ENCODE measurements around the gene ALAD. TPM values are rescaled to one million over a fixed set of nuclear protein-coding genes. Genes with fewer than 3 reads are reported as not detected.

ALAD gene
- total RNA-seq, 1 experiment from 2014 or later = 8.9 TPM

DNA sequence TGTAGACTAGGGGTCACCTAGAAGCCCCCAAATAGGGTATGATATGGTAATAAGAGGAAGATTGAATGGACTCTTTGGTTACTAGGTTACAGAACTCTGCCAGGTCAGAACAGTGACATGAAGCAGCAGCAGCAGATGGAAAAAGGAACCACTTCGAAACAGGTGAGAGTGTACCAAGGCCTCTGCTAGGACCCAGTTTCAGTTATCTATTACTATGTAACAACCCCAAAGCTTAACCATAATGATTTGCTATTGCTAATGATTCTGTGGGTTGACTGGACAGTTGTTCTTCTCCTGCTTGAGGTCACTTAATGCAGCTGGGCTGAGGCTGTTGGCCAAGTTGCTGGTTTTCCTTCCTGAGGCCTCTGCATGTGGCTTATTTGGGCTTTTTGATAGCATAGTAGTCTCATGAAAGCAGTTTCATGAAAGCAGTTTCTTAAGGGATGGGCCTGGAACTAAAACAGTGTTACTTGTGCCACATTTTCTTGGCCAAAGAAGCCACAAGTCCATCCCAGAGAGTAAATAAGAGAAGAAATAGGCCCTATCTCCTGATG lies 27.1 kb upstream of the ALAD start:
- ChIA-PET CTCF (no interaction called here), POLR2A (no interaction called here)
- no peaks in the 10 kb centered on the region for H3K27me3 ChIP-seq (ENCODE audit: control insufficient read depth, insufficient read depth, low read length)
- ATAC-seq = no peak
- no peaks in the 10 kb centered on the region for H3K4me1 ChIP-seq (ENCODE audit: control insufficient read depth, insufficient read depth, low read length)
- H3K4me3 ChIP-seq (ENCODE audit: low read depth in 2 of 2, low read length in 2 of 2) = no peak overlapping the region
- no peak for DNase-seq (ENCODE audit: low read depth, low spot score)
- in situ Hi-C loops (cut with HindIII; ENCODE audit: low pct_unique_long_range_greater_than_20kb, low sequenced_read_pairs) (no loop called here), intact Hi-C loops (cut with micrococcal nuclease; ENCODE audit: unreplicated experiment) (no loop called here)
- TF ChIP-seq SIN3A (IDR thresholded peaks at IDR 0.05; ENCODE audit: borderline replicate concordance, insufficient read depth, low read depth, low read length) (no peak), POLR2AphosphoS5 (IDR thresholded peaks at IDR 0.05; ENCODE audit: low read depth, low read length) (no peak), TCF7L2 (IDR thresholded peaks at IDR 0.05; ENCODE audit: low read depth, low read length) (no peak)
- TF ChIP-seq, protein P1, sequence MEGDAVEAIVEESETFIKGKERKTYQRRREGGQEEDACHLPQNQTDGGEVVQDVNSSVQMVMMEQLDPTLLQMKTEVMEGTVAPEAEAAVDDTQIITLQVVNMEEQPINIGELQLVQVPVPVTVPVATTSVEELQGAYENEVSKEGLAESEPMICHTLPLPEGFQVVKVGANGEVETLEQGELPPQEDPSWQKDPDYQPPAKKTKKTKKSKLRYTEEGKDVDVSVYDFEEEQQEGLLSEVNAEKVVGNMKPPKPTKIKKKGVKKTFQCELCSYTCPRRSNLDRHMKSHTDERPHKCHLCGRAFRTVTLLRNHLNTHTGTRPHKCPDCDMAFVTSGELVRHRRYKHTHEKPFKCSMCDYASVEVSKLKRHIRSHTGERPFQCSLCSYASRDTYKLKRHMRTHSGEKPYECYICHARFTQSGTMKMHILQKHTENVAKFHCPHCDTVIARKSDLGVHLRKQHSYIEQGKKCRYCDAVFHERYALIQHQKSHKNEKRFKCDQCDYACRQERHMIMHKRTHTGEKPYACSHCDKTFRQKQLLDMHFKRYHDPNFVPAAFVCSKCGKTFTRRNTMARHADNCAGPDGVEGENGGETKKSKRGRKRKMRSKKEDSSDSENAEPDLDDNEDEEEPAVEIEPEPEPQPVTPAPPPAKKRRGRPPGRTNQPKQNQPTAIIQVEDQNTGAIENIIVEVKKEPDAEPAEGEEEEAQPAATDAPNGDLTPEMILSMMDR (IDR thresholded peaks at IDR 0.05) = no peak
- TF ChIP-seq, protein P2, sequence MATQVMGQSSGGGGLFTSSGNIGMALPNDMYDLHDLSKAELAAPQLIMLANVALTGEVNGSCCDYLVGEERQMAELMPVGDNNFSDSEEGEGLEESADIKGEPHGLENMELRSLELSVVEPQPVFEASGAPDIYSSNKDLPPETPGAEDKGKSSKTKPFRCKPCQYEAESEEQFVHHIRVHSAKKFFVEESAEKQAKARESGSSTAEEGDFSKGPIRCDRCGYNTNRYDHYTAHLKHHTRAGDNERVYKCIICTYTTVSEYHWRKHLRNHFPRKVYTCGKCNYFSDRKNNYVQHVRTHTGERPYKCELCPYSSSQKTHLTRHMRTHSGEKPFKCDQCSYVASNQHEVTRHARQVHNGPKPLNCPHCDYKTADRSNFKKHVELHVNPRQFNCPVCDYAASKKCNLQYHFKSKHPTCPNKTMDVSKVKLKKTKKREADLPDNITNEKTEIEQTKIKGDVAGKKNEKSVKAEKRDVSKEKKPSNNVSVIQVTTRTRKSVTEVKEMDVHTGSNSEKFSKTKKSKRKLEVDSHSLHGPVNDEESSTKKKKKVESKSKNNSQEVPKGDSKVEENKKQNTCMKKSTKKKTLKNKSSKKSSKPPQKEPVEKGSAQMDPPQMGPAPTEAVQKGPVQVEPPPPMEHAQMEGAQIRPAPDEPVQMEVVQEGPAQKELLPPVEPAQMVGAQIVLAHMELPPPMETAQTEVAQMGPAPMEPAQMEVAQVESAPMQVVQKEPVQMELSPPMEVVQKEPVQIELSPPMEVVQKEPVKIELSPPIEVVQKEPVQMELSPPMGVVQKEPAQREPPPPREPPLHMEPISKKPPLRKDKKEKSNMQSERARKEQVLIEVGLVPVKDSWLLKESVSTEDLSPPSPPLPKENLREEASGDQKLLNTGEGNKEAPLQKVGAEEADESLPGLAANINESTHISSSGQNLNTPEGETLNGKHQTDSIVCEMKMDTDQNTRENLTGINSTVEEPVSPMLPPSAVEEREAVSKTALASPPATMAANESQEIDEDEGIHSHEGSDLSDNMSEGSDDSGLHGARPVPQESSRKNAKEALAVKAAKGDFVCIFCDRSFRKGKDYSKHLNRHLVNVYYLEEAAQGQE (IDR thresholded peaks at IDR 0.05; ENCODE audit: insufficient read depth in 1 of 2, low read depth in 2 of 2, low read length in 1 of 2) = no peak
- no TSS peak for BruUV-seq (replicated peaks)
- H3K27ac ChIP-seq (ENCODE audit: low read length) = no peak overlapping the region
- H3K36me3 ChIP-seq (ENCODE audit: control insufficient read depth, insufficient read depth, low read length) = no peaks in the 10 kb centered on the region
- no peaks in the 10 kb centered on the region for H3K9me3 ChIP-seq (ENCODE audit: control insufficient read depth, insufficient read depth, low read depth, low read length)

DNA sequence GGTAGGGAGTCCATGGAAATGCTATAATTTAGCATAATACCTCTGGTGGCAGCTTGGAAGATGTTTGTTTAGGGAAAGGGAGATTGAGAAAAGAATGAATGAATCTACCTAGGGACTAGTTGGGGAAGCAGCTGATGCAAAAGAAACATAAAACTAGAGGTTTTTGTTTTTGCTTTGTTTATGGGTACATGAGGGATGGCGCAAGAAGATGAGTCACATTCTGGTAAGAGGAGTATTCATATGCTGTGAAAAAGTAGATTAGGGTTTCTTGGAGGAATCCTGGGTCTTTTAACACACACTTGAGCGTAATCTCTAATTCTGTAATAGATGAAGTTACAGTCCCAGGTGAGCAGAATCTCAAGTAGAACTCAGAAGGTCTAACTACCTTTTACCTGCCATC lies 26.5 kb upstream of the ALAD start:
- no peaks in the 10 kb centered on the region for H3K9me3 ChIP-seq (ENCODE audit: control insufficient read depth, insufficient read depth, low read depth, low read length)
- no TSS peak for BruUV-seq (replicated peaks)
- no peak for ATAC-seq
- intact Hi-C loops (cut with micrococcal nuclease; ENCODE audit: unreplicated experiment) = no loop called here
- no peak overlapping the region for H3K4me3 ChIP-seq (ENCODE audit: low read depth in 2 of 2, low read length in 2 of 2)
- DNase-seq (ENCODE audit: low read depth, low spot score) = no peak
- CTCF ChIA-PET = no interaction called here
- H3K27me3 ChIP-seq (ENCODE audit: control insufficient read depth, insufficient read depth, low read length) = no peaks in the 10 kb centered on the region
- H3K4me1 ChIP-seq (ENCODE audit: control insufficient read depth, insufficient read depth, low read length) = no peaks in the 10 kb centered on the region
- TF ChIP-seq, protein P2 (IDR thresholded peaks at IDR 0.05; ENCODE audit: insufficient read depth in 1 of 2, low read depth in 2 of 2, low read length in 1 of 2) = no peak
- TF ChIP-seq TCF7L2 (IDR thresholded peaks at IDR 0.05; ENCODE audit: low read depth, low read length) = no peak
- no peak for TF ChIP-seq SIN3A (IDR thresholded peaks at IDR 0.05; ENCODE audit: borderline replicate concordance, insufficient read depth, low read depth, low read length)
- no peak for TF ChIP-seq POLR2AphosphoS5 (IDR thresholded peaks at IDR 0.05; ENCODE audit: low read depth, low read length)
- POLR2A ChIA-PET = no interaction called here
- in situ Hi-C loops (cut with HindIII; ENCODE audit: low pct_unique_long_range_greater_than_20kb, low sequenced_read_pairs) = no loop called here
- H3K36me3 ChIP-seq (ENCODE audit: control insufficient read depth, insufficient read depth, low read length) = no peaks in the 10 kb centered on the region
- no peak overlapping the region for H3K27ac ChIP-seq (ENCODE audit: low read length)

Data from Panc1 (cell line).